Smooth muscle cell (in vitro differentiated cells): ENCODE data around the gene DNAJC10. TPM values are rescaled to one million over a fixed set of nuclear protein-coding genes. Genes with fewer than 3 reads are reported as not detected.
"Not testable (repeated sequence)": the region's sequence is repeated elsewhere in the genome, so short reads cannot be mapped to it uniquely, and the experiment has no call there.

Source experiments
- DNase-seq: peaks from one replicate; lab custom pipeline; 2025; ENCODE audit not compliant: unreplicated experiment; lab: John Stamatoyannopoulos, UW
- H2AFZ ChIP-seq: fragments of 200-600 bp; sonication (generic); 2 replicates; pipeline ENCODE4 v1.6.0; 2016; ENCODE audit warnings: antibody characterized with exemption, low read depth, mild to moderate bottlenecking
- H3F3A ChIP-seq: fragments of 200-600 bp; sonication (generic); 2 replicates; pipeline ENCODE4 v1.6.0; 2017; ENCODE audit warnings: antibody characterized with exemption, low read depth
- H3K27ac ChIP-seq: fragments of 200-600 bp; sonication (generic); 2 replicates; pipeline ENCODE4 v1.5.1; 2016; ENCODE audit warnings: low read depth, mild to moderate bottlenecking
- H3K27me3 ChIP-seq: fragments of 200-600 bp; sonication (generic); 2 replicates; pipeline ENCODE4 v1.6.1; 2016; ENCODE audit warnings: low read depth, mild to moderate bottlenecking
- H3K36me3 ChIP-seq: fragments of 200-600 bp; sonication (generic); 2 replicates; pipeline ENCODE4 v1.5.1; 2016; ENCODE audit warnings: low read depth
- H3K4me1 ChIP-seq: fragments of 200-600 bp; sonication (generic); 2 replicates; pipeline ENCODE4 v1.5.1; 2016; ENCODE audit warnings: low read depth
- H3K4me2 ChIP-seq: fragments of 200-600 bp; sonication (generic); 2 replicates; pipeline ENCODE4 v1.6.0; 2016; ENCODE audit warnings: mild to moderate bottlenecking
- H3K4me3 ChIP-seq: fragments of 200-600 bp; sonication (generic); 2 replicates; pipeline ENCODE4 v1.5.1; 2016; ENCODE audit warnings: mild to moderate bottlenecking
- H3K79me2 ChIP-seq: fragments of 200-600 bp; sonication (generic); 2 replicates; pipeline ENCODE4 v1.6.0; 2016; ENCODE audit warnings: low read depth, mild to moderate bottlenecking
- H3K9ac ChIP-seq: fragments of 200-600 bp; sonication (generic); 2 replicates; pipeline ENCODE4 v1.6.0; 2016; ENCODE audit warnings: low read depth
- H3K9me3 ChIP-seq: fragments of 200-600 bp; sonication (generic); replicated peaks from 2 replicates; pipeline ENCODE4 v1.5.1; 2016; ENCODE audit warnings: low read depth
- H4K20me1 ChIP-seq: fragments of 200-600 bp; sonication (generic); 2 replicates; pipeline ENCODE4 v1.6.0; 2016; ENCODE audit warnings: low read depth
- WGBS: methylation state at CpG from one replicate; pipeline ENCODE4 v1.1.7; 2016; ENCODE audit warnings: low lambda C conversion rate; 5-methylcytosine and 5-hydroxymethylcytosine counted together
- polyA plus RNA-seq: library from polyadenylated mRNA; unstranded; fragments of >200 nt; fragmentation: Nextera tagmentation; extraction: Ambion mirVana; gene quantifications from 2 replicates; pipeline ENCODE4 v1.2.1, GENCODE V29; 2016
- total RNA-seq: library from RNA; depleted of rRNA; stranded (reverse); fragments of >200 nt; gene quantifications from 2 replicates; pipeline ENCODE4 v1.2.3, GENCODE V29; 2014
- TF ChIP-seq, protein P1 (sequence below): fragments of 200-600 bp; sonication (generic); IDR thresholded peaks from 2 replicates; pipeline ENCODE4 v1.5.1; 2017; ENCODE audit warnings: borderline replicate concordance, mild to moderate bottlenecking, antibody characterized with exemption; ENCODE audit not compliant: insufficient read depth, poor library complexity, severe bottlenecking

Gene DNAJC10
- total and polyA plus RNA-seq, 2 experiments from 2014 or later: 77.4 to 93.0 TPM

GRCh38 chr2:182685559-182685958 is 30.5 kb upstream of the DNAJC10 start:
- no peaks in the 10 kb centered on the region for H3F3A ChIP-seq
- no peaks in the 10 kb centered on the region for H3K27me3 ChIP-seq
- H3K4me2 ChIP-seq: no peak overlapping the region
- WGBS: 94% methylated on average over 2 of the region's 2 CpGs
- H3K9ac ChIP-seq: no peak overlapping the region
- H3K4me3 ChIP-seq: no peak overlapping the region
- no peak overlapping the region for H3K27ac ChIP-seq
- no peaks in the 10 kb centered on the region for H3K36me3 ChIP-seq
- TF ChIP-seq, protein P1, sequence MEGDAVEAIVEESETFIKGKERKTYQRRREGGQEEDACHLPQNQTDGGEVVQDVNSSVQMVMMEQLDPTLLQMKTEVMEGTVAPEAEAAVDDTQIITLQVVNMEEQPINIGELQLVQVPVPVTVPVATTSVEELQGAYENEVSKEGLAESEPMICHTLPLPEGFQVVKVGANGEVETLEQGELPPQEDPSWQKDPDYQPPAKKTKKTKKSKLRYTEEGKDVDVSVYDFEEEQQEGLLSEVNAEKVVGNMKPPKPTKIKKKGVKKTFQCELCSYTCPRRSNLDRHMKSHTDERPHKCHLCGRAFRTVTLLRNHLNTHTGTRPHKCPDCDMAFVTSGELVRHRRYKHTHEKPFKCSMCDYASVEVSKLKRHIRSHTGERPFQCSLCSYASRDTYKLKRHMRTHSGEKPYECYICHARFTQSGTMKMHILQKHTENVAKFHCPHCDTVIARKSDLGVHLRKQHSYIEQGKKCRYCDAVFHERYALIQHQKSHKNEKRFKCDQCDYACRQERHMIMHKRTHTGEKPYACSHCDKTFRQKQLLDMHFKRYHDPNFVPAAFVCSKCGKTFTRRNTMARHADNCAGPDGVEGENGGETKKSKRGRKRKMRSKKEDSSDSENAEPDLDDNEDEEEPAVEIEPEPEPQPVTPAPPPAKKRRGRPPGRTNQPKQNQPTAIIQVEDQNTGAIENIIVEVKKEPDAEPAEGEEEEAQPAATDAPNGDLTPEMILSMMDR: no peak
- no peak overlapping the region for H2AFZ ChIP-seq
- no peaks in the 10 kb centered on the region for H3K9me3 ChIP-seq
- H4K20me1 ChIP-seq: no peaks in the 10 kb centered on the region
- no peaks in the 10 kb centered on the region for H3K79me2 ChIP-seq
- H3K4me1 ChIP-seq: no peaks in the 10 kb centered on the region
- DNase-seq: no peak

GRCh38 chr2:182686763-182687162 is 29.3 kb upstream of the DNAJC10 start:
- not testable (repeated sequence) for H3K9ac ChIP-seq, H4K20me1 ChIP-seq, H3K4me1 ChIP-seq, H3K4me2 ChIP-seq, H3K9me3 ChIP-seq, H3K27me3 ChIP-seq, H3K27ac ChIP-seq, H3K79me2 ChIP-seq, H3K4me3 ChIP-seq, H3F3A ChIP-seq, H2AFZ ChIP-seq, DNase-seq, H3K36me3 ChIP-seq
- WGBS: 99% methylated on average over 10 of the region's 10 CpGs

DNA sequence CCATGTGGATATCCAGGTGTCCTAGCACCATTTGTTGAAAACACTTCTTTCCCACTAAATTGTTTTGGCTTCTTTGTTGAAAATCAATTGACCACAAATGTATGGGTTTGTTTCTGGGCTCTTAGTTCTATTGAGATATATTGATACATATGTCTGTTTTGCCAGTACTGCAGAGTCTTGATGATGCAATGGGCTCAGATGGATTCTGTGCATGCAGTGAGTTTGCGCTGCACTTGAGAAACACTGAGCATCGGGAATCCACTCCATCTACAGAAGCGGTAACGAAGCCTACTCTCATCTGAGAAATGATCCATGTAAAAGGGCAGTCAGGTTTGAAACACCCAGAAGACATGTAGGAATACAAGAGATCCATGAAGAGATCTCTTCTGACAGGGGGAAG is 21.9 kb upstream of the DNAJC10 start:
- Histone ChIP-seq H3K4me1 (no peaks in the 10 kb centered on the region), H3K27me3 (no peaks in the 10 kb centered on the region), H3K9me3 (no peaks in the 10 kb centered on the region), H2AFZ (no peak overlapping the region), H3K4me3 (no peak overlapping the region), H4K20me1 (no peaks in the 10 kb centered on the region), H3K36me3 (no peaks in the 10 kb centered on the region), H3F3A (no peaks in the 10 kb centered on the region), H3K27ac (no peak overlapping the region), H3K79me2 (no peaks in the 10 kb centered on the region), H3K4me2 (no peak overlapping the region), H3K9ac (no peak overlapping the region)
- DNase-seq: no peak
- TF ChIP-seq, protein P1: no peak
- WGBS: 97% methylated on average over 4 of the region's 4 CpGs

- Histone ChIP-seq H2AFZ (no peak overlapping the region), H3K27ac (no peak overlapping the region), H3K27me3 (no peaks in the 10 kb centered on the region), H3K36me3 (no peaks in the 10 kb centered on the region), H4K20me1 (no peaks in the 10 kb centered on the region), H3K4me1 (no peaks in the 10 kb centered on the region), H3K9me3 (no peaks in the 10 kb centered on the region), H3K4me3 (no peak overlapping the region), H3K79me2 (no peaks in the 10 kb centered on the region), H3K4me2 (no peak overlapping the region), H3K9ac (no peak overlapping the region), H3F3A (no peaks in the 10 kb centered on the region)
- WGBS: 99% methylated on average over 2 of the region's 2 CpGs
- DNase-seq: no peak
- TF ChIP-seq, protein P1: no peak
Measured at GRCh38 chr2:182695776-182696175, 20.3 kb upstream of the DNAJC10 start.
